Measurements from ENCODE around the gene AUTS2. TPM values are rescaled to one million over a fixed set of nuclear protein-coding genes. Genes with fewer than 3 reads are reported as not detected.
"Not testable (repeated sequence)": the region's sequence is repeated elsewhere in the genome, so short reads cannot be mapped to it uniquely, and the experiment has no call there.

Gene AUTS2
- total RNA-seq, 1 experiment from 2014 or later = 38.5 TPM

- Histone ChIP-seq H3K36me3 (ENCODE audit: insufficient read depth, low read length) (no peaks in the 10 kb centered on the region), H3K9ac (ENCODE audit: low read length) (no peak overlapping the region), H3K9me3 (ENCODE audit: low read length) (no peaks in the 10 kb centered on the region), H3K27me3 (ENCODE audit: low read length) (no peaks in the 10 kb centered on the region), H3K4me3 (ENCODE audit: low read length) (no peak overlapping the region), H4K20me1 (ENCODE audit: insufficient read depth, low read depth, low read length) (peaks cover 36% of the 10 kb centered on the region), H3K79me2 (ENCODE audit: low read length) (no peaks in the 10 kb centered on the region), H3K27ac (ENCODE audit: low read length) (no peak overlapping the region), H3K4me2 (ENCODE audit: low read depth, low read length, poor library complexity, severe bottlenecking) (no peak overlapping the region), H2AFZ (ENCODE audit: low read length) (no peak overlapping the region), H3K4me1 (ENCODE audit: low read length) (peaks cover 28% of the 10 kb centered on the region), H3K9me2 (replicated peaks; ENCODE audit: insufficient read depth, low read length) (no peaks in the 10 kb centered on the region)
- no peak for DNase-seq
These were observed 175.4 kb downstream of the AUTS2 start for GRCh38 chr7:69773535-69774225.

DNA sequence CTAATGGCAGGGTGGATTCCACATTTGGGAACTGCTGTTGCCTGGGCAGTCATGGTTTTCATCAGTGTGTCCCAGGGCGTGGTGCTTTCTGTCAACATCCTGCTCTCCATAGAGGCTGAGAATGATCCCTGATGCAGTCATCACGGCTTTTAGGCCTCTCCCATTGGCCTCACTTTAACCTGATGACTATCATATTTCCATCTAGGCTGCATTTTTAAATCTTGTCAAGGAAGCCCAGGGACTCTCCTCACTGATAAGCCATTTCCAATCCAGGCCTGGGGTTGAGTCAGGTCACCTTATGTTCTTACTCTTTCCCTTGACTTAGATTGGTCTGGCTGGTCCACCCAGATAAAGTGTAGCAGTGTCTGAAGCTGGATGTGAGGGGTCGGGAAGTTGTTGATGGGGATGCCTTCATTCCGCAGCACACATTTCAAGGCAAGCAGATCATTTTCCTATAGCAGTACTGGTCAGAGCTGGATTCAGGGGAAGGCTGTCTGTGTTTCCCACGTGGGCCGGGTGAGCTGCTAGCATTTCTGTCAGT lies 177.0 kb downstream of the AUTS2 start:
- Histone ChIP-seq H3K27me3 (ENCODE audit: low read length) (no peaks in the 10 kb centered on the region), H3K4me2 (ENCODE audit: low read depth, low read length, poor library complexity, severe bottlenecking) (no peak overlapping the region), H3K36me3 (ENCODE audit: insufficient read depth, low read length) (no peaks in the 10 kb centered on the region), H3K9me2 (replicated peaks; ENCODE audit: insufficient read depth, low read length) (no peaks in the 10 kb centered on the region), H2AFZ (ENCODE audit: low read length) (no peak overlapping the region), H3K27ac (ENCODE audit: low read length) (no peak overlapping the region), H4K20me1 (ENCODE audit: insufficient read depth, low read depth, low read length) (peaks cover 33% of the 10 kb centered on the region), H3K9me3 (ENCODE audit: low read length) (no peaks in the 10 kb centered on the region), H3K9ac (ENCODE audit: low read length) (no peak overlapping the region), H3K4me3 (ENCODE audit: low read length) (no peak overlapping the region), H3K79me2 (ENCODE audit: low read length) (no peaks in the 10 kb centered on the region), H3K4me1 (ENCODE audit: low read length) (peaks cover 21% of the 10 kb centered on the region)
- no peak for DNase-seq

- Histone ChIP-seq H3K4me2 (ENCODE audit: low read depth, low read length, poor library complexity, severe bottlenecking) (no peak overlapping the region), H3K4me3 (ENCODE audit: low read length) (no peak overlapping the region), H3K9me2 (replicated peaks; ENCODE audit: insufficient read depth, low read length) (no peaks in the 10 kb centered on the region), H3K4me1 (ENCODE audit: low read length) (peaks cover 19% of the 10 kb centered on the region), H4K20me1 (ENCODE audit: insufficient read depth, low read depth, low read length) (peaks cover 34% of the 10 kb centered on the region), H3K9ac (ENCODE audit: low read length) (no peak overlapping the region), H3K27ac (ENCODE audit: low read length) (no peak overlapping the region), H3K36me3 (ENCODE audit: insufficient read depth, low read length) (no peaks in the 10 kb centered on the region), H3K9me3 (ENCODE audit: low read length) (no peaks in the 10 kb centered on the region), H2AFZ (ENCODE audit: low read length) (no peak overlapping the region), H3K27me3 (ENCODE audit: low read length) (no peaks in the 10 kb centered on the region), H3K79me2 (ENCODE audit: low read length) (no peaks in the 10 kb centered on the region)
- DNase-seq = no peak
These were observed 178.3 kb downstream of the AUTS2 start for GRCh38 chr7:69776611-69777010.

- no peaks in the 10 kb centered on the region for H3K79me2 ChIP-seq (ENCODE audit: low read length)
- no peaks in the 10 kb centered on the region for H3K36me3 ChIP-seq (ENCODE audit: insufficient read depth, low read length)
- H3K4me1 ChIP-seq (ENCODE audit: low read length) = peaks cover 24% of the 10 kb centered on the region
- no peak for DNase-seq
- no peak overlapping the region for H2AFZ ChIP-seq (ENCODE audit: low read length)
- no peak overlapping the region for H3K4me2 ChIP-seq (ENCODE audit: low read depth, low read length, poor library complexity, severe bottlenecking)
- no peaks in the 10 kb centered on the region for H3K9me2 ChIP-seq (replicated peaks; ENCODE audit: insufficient read depth, low read length)
- no peak overlapping the region for H3K9ac ChIP-seq (ENCODE audit: low read length)
- H3K9me3 ChIP-seq (ENCODE audit: low read length) = no peaks in the 10 kb centered on the region
- H3K27ac ChIP-seq (ENCODE audit: low read length) = no peak overlapping the region
- no peaks in the 10 kb centered on the region for H3K27me3 ChIP-seq (ENCODE audit: low read length)
- H3K4me3 ChIP-seq (ENCODE audit: low read length) = no peak overlapping the region
- peaks cover 30% of the 10 kb centered on the region for H4K20me1 ChIP-seq (ENCODE audit: insufficient read depth, low read depth, low read length)
These were observed 179.9 kb downstream of the AUTS2 start for GRCh38 chr7:69778138-69778537.

GRCh38 chr7:69780379-69780778 lies 182.1 kb downstream of the AUTS2 start:
- Histone ChIP-seq H2AFZ (ENCODE audit: low read length) (no peak overlapping the region), H3K9ac (ENCODE audit: low read length) (no peak overlapping the region), H3K79me2 (ENCODE audit: low read length) (no peaks in the 10 kb centered on the region), H3K36me3 (ENCODE audit: insufficient read depth, low read length) (no peaks in the 10 kb centered on the region), H3K4me1 (ENCODE audit: low read length) (peaks cover 24% of the 10 kb centered on the region), H3K4me3 (ENCODE audit: low read length) (no peak overlapping the region), H3K27me3 (ENCODE audit: low read length) (no peaks in the 10 kb centered on the region), H3K27ac (ENCODE audit: low read length) (no peak overlapping the region), H3K4me2 (ENCODE audit: low read depth, low read length, poor library complexity, severe bottlenecking) (no peak overlapping the region), H3K9me3 (ENCODE audit: low read length) (no peaks in the 10 kb centered on the region), H3K9me2 (replicated peaks; ENCODE audit: insufficient read depth, low read length) (no peaks in the 10 kb centered on the region), H4K20me1 (ENCODE audit: insufficient read depth, low read depth, low read length) (peaks cover 35% of the 10 kb centered on the region)
- no peak for DNase-seq

DNA sequence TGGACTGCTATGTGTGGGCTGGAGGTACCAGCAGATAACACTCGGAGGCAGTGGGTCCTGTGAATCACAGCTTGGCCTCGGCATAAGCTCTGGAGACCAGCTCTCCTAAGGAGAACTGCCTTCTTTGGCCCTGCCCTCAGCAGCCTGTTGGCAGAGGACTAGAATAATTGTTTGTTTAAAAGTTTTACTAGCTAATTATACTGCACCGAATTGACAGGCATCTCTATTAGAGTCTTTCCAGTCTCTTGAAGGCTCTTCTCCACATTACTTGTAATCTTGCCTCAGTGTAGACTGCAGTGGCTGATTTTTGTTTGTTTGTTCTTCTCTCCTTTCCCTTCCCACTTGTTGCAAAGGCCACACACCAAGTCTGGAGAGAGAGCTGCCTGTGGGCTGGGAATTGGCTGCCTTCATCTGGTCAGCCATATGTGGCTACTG lies 183.2 kb downstream of the AUTS2 start:
- Histone ChIP-seq H3K27me3 (ENCODE audit: low read length) (no peaks in the 10 kb centered on the region), H3K4me3 (ENCODE audit: low read length) (no peak overlapping the region), H3K9me2 (replicated peaks; ENCODE audit: insufficient read depth, low read length) (no peaks in the 10 kb centered on the region), H3K4me1 (ENCODE audit: low read length) (peaks cover 24% of the 10 kb centered on the region), H3K9ac (ENCODE audit: low read length) (no peak overlapping the region), H2AFZ (ENCODE audit: low read length) (no peak overlapping the region), H3K4me2 (ENCODE audit: low read depth, low read length, poor library complexity, severe bottlenecking) (no peak overlapping the region), H3K36me3 (ENCODE audit: insufficient read depth, low read length) (no peaks in the 10 kb centered on the region), H3K27ac (ENCODE audit: low read length) (no peak overlapping the region), H3K79me2 (ENCODE audit: low read length) (no peaks in the 10 kb centered on the region), H4K20me1 (ENCODE audit: insufficient read depth, low read depth, low read length) (peaks cover 30% of the 10 kb centered on the region), H3K9me3 (ENCODE audit: low read length) (no peaks in the 10 kb centered on the region)
- DNase-seq = no peak

DNA sequence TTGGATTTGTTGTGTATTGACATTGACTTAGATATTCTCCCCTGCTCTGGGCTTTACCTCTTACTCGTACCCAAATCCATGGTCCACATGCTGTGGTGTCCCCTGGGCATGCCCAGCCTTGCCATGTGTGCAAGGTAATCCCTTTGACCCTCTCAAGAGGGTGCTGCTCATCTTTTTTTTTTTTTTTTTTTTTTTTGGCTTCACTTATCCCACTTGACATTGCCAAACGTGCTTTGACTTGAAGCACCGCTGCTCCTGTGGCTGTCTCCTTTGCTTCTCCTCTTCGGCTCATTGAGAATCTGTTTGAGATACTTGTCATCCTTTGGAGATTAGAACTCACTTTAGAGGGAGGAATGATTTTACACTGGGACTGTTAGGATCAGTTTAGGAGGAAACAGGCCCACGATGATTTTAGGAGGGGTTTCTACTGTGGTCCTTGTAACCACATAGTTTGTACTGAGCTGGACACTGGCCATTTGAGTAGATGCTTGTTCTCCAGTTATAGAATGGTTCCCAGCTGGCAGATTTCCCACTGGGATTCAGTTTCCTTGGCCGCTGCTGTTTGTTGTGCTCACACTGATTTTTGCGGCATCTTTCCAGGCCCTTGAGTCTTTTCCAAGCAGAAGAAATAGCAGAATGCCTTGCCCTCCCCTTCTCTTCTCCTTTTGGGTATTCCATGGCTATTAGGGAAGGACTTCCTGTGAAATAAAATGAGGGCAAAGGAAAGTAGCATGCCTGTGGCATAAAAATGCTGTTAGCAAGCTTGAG lies 184.8 kb downstream of the AUTS2 start:
- no peaks in the 10 kb centered on the region for H3K79me2 ChIP-seq (ENCODE audit: low read length)
- H2AFZ ChIP-seq (ENCODE audit: low read length) = no peak overlapping the region
- H3K4me3 ChIP-seq (ENCODE audit: low read length) = no peak overlapping the region
- no peaks in the 10 kb centered on the region for H3K9me2 ChIP-seq (replicated peaks; ENCODE audit: insufficient read depth, low read length)
- no peaks in the 10 kb centered on the region for H3K36me3 ChIP-seq (ENCODE audit: insufficient read depth, low read length)
- H3K27ac ChIP-seq (ENCODE audit: low read length) = no peak overlapping the region
- H3K4me1 ChIP-seq (ENCODE audit: low read length) = peaks cover 24% of the 10 kb centered on the region
- no peaks in the 10 kb centered on the region for H3K9me3 ChIP-seq (ENCODE audit: low read length)
- H3K27me3 ChIP-seq (ENCODE audit: low read length) = no peaks in the 10 kb centered on the region
- DNase-seq = peak; percentile 45
- H4K20me1 ChIP-seq (ENCODE audit: insufficient read depth, low read depth, low read length) = peaks cover 15% of the 10 kb centered on the region
- H3K9ac ChIP-seq (ENCODE audit: low read length) = no peak overlapping the region
- H3K4me2 ChIP-seq (ENCODE audit: low read depth, low read length, poor library complexity, severe bottlenecking) = no peak overlapping the region

DNA sequence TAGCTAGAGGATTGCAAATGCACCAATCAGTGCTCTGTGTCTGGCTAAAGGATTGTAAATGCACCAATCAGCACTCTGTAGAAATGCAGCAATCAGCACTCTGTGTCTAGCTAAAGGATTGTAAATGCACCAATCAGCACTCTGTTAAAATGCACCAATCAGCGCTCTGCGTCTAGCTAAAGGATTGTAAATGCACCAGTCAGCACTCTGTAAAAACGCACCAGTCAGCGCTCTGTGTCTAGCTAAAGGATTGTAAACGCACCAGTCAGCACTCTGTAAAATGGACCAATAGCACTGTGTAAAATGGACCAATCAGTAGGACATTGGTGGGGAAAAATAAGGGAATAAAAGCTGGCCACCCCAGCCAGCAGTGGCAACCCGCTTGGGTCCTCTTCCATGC lies 187.9 kb downstream of the AUTS2 start:
- H3K9me2 ChIP-seq (replicated peaks; ENCODE audit: insufficient read depth, low read length) = not testable (repeated sequence)

More for the DNA sequence above, 187.9 kb downstream of the AUTS2 start:
- H4K20me1 ChIP-seq (ENCODE audit: insufficient read depth, low read depth, low read length); H3K27ac ChIP-seq (ENCODE audit: low read length); H3K79me2 ChIP-seq (ENCODE audit: low read length); H3K36me3 ChIP-seq (ENCODE audit: insufficient read depth, low read length); H3K9ac ChIP-seq (ENCODE audit: low read length); H3K4me2 ChIP-seq (ENCODE audit: low read depth, low read length, poor library complexity, severe bottlenecking); H3K4me3 ChIP-seq (ENCODE audit: low read length); DNase-seq; H3K27me3 ChIP-seq (ENCODE audit: low read length); H3K9me3 ChIP-seq (ENCODE audit: low read length); H2AFZ ChIP-seq (ENCODE audit: low read length): not testable (repeated sequence)
- H3K4me1 ChIP-seq (ENCODE audit: low read length) = peaks cover 12% of the 10 kb centered on the region

Data from Karpas-422 (cell line).